ENCODE data around the gene ERC2. TPM values are rescaled to one million over a fixed set of nuclear protein-coding genes. Genes with fewer than 3 reads are reported as not detected.

Gene ERC2
- total and polyA plus RNA-seq, 11 donors = 0.16 to 3.8 (median 1.6) TPM

- Histone ChIP-seq H3K4me3 (no peak overlapping the region), H3K27ac (no peak overlapping the region), H3K36me3 (no peaks in the 10 kb centered on the region), H3K9me3 (no peaks in the 10 kb centered on the region), H3K4me1 (no peaks in the 10 kb centered on the region), H3K27me3 (peaks cover 0 to 14% (median 0%) of the 10 kb centered on the region in 9 donors)
- WGBS, 4 donors = 44 to 56% (median 50%) methylated on average over 10 of the region's 10 CpGs
- intact Hi-C loops (cut with DNase I) = no loop called here
- ATAC-seq (no peak), DNase-seq (no peak)
- no peak for TF ChIP-seq POLR2A (IDR thresholded peaks at IDR 0.05)
- TF ChIP-seq, protein P1, sequence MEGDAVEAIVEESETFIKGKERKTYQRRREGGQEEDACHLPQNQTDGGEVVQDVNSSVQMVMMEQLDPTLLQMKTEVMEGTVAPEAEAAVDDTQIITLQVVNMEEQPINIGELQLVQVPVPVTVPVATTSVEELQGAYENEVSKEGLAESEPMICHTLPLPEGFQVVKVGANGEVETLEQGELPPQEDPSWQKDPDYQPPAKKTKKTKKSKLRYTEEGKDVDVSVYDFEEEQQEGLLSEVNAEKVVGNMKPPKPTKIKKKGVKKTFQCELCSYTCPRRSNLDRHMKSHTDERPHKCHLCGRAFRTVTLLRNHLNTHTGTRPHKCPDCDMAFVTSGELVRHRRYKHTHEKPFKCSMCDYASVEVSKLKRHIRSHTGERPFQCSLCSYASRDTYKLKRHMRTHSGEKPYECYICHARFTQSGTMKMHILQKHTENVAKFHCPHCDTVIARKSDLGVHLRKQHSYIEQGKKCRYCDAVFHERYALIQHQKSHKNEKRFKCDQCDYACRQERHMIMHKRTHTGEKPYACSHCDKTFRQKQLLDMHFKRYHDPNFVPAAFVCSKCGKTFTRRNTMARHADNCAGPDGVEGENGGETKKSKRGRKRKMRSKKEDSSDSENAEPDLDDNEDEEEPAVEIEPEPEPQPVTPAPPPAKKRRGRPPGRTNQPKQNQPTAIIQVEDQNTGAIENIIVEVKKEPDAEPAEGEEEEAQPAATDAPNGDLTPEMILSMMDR (IDR thresholded peaks at IDR 0.05) = no peak
Observed at GRCh38 chr3:55647063-55647462, 821.2 kb downstream of the ERC2 start.

DNA sequence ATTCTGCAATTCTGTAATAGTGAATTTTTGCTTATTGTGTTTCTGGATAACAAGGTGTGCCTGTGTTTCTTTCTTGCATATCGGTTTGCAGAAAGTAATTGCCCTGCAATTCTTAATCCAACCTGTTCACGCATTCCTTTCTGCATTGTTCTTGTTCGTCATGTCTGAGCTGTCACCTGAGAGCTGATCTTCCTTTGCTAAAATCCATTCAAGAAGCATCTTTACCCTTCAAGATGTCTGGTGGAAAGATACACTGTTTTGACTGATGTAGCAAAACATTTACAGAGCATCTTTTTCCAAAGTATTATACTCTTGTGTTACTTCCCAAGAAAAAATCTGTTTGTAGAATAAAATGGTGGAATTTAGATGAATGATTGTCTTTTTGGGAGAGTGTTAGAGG, 822.1 kb downstream of the ERC2 start:
- DNase-seq = no peak
- H3K4me3 ChIP-seq = no peak overlapping the region
- peaks cover 0 to 14% (median 0%) of the 10 kb centered on the region in 9 donors for H3K27me3 ChIP-seq
- TF ChIP-seq POLR2A (IDR thresholded peaks at IDR 0.05) = no peak
- TF ChIP-seq, protein P1 (IDR thresholded peaks at IDR 0.05) = no peak
- intact Hi-C loops (cut with DNase I) = no loop called here
- 88 to 93% (median 92%) methylated on average over 3 of the region's 3 CpGs for WGBS, 4 donors
- no peak for ATAC-seq
- no peak overlapping the region for H3K27ac ChIP-seq
- H3K9me3 ChIP-seq = no peaks in the 10 kb centered on the region
- H3K4me1 ChIP-seq = no peaks in the 10 kb centered on the region
- no peaks in the 10 kb centered on the region for H3K36me3 ChIP-seq

DNA sequence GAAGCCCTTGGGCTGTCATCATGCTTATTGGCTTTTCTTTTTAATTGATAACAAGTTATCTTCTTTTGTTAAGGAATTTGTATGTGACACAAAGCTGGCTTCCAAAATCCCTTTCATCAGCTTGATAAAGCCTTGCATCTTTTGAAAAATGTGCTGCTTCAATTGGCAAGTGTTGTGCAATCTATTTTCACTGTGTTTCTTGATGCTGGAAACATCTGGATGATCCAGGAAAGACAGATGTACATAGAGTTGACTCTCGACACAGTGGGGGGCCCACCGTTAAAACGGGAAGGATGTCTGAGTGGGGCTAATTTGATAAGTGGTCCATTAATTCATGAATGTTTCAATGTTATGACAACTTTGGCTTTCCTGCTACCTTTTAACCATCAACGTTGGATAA, 822.8 kb downstream of the ERC2 start:
- H3K4me1 ChIP-seq = no peaks in the 10 kb centered on the region
- peaks cover 0 to 14% (median 0%) of the 10 kb centered on the region in 9 donors for H3K27me3 ChIP-seq
- H3K27ac ChIP-seq = no peak overlapping the region
- H3K36me3 ChIP-seq = no peaks in the 10 kb centered on the region
- intact Hi-C loops (cut with DNase I) = no loop called here
- ATAC-seq (no peak), DNase-seq (no peak)
- TF ChIP-seq POLR2A (IDR thresholded peaks at IDR 0.05) = no peak
- no peak overlapping the region for H3K4me3 ChIP-seq
- no peaks in the 10 kb centered on the region for H3K9me3 ChIP-seq
- 33 to 38% (median 36%) methylated on average over 4 of the region's 4 CpGs for WGBS, 4 donors

- no peak overlapping the region for H3K4me3 ChIP-seq
- no peak for ATAC-seq
- no peaks in the 10 kb centered on the region for H3K4me1 ChIP-seq
- H3K27me3 ChIP-seq = peaks cover 0 to 18% (median 0%) of the 10 kb centered on the region in 9 donors
- no peaks in the 10 kb centered on the region for H3K36me3 ChIP-seq
- no peaks in the 10 kb centered on the region for H3K9me3 ChIP-seq
- intact Hi-C loops (cut with DNase I) = no loop called here
- TF ChIP-seq, protein P1 (IDR thresholded peaks at IDR 0.05) = no peak
- no peak for DNase-seq
- WGBS, 4 donors = 67 to 85% (median 81%) methylated on average over 2 of the region's 2 CpGs
- no peak overlapping the region for H3K27ac ChIP-seq
Observed at GRCh38 chr3:55643283-55643682, 825.0 kb downstream of the ERC2 start.

GRCh38 chr3:55641964-55642363, 826.3 kb downstream of the ERC2 start:
- Histone ChIP-seq H3K9me3 (no peaks in the 10 kb centered on the region), H3K27ac (no peak overlapping the region), H3K27me3 (peaks cover 0 to 22% (median 0%) of the 10 kb centered on the region in 9 donors), H3K4me1 (no peaks in the 10 kb centered on the region), H3K36me3 (no peaks in the 10 kb centered on the region), H3K4me3 (no peak overlapping the region)
- intact Hi-C loops (cut with DNase I) = no loop called here
- WGBS, 4 donors = 67 to 74% (median 67%) methylated on average over 2 of the region's 2 CpGs
- DNase-seq (no peak), ATAC-seq (no peak)
- TF ChIP-seq, protein P1 (IDR thresholded peaks at IDR 0.05) = no peak
- TF ChIP-seq POLR2A (IDR thresholded peaks at IDR 0.05) = no peak

Data from heart left ventricle (tissue), 16 donors.